ENCODE results near the gene YES1.

Gene YES1

DNA sequence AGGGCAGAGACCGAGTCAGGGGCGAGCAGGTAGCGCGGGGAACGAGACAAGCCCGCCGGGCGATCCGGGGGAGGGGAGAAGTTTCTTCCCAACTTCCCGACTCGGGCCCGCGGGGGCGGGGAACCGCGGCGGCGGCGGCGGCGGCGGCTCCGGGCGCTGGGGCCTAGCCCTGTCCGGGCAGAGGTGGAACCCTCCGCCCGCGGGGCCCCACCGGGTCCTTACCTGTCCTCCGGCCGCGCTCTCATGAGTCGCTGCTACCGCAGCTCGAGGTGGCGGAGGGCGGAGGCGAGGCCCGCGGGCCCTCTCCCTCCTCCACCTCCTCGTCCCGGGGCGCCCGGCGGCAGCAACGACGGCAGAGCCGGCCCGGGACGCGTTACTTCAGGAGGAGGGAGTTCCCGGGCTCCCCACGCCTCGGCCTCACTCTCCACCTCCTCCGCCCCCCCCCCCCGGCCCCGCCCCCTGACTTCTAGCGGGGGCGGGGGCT is at the start of gene YES1:
Gene YES1 (minus strand): TSS at position 351 of the 484 bp plus-strand sequence. CDS start 55,415 bp downstream, outside the sequence.
- no peak for DNase-seq (ENCODE audit: low read depth, low spot score)

DNA sequence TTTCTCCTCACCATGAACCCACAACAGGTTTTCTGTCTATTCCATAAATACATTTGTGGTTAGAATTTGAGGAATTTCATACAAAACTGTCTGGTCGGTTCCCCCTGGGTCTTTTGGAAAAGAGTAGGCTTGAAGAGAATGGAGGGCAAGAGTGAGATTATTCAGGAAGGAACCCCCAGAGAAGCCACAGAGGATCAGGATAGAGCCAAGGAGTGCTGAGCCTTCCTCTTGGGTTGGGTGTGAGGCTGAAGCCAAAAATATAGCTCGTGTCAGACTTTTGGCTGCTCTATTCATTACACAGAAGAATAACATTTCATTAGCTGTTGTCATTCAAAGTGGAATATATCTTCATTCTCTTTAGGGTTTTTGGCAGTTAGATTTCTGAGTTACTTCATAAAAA is 45.9 kb upstream of the YES1 start:
- DNase-seq (ENCODE audit: low read depth, low spot score): no peak

- no peak for DNase-seq (ENCODE audit: low read depth, low spot score)
These were observed 41.4 kb upstream of the YES1 start for GRCh38 chr18:853471-853870.

GRCh38 chr18:850960-851359 is 38.9 kb upstream of the YES1 start:
- no peak for DNase-seq (ENCODE audit: low read depth, low spot score)

DNA sequence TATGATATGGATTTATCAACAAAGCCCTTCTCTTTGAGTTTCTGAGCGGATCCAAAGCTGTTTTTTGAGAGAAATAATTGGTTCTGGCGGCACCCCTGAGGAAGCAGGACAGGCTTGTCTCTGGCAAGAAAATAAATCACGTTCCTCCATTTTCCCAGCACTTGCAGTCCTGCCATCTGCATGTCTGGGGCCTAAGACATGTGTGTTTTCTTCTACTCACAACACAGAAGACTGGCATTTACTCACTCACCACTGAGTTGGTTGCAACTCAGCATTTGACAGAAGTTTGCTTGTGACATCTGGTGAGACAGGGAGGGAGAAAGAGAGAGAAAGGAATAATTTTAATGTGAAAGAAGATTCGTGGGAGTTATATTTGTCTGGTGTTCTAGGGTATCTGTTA is 37.0 kb upstream of the YES1 start:
- DNase-seq (ENCODE audit: low read depth, low spot score): no peak

GRCh38 chr18:848062-848861 is 36.2 kb upstream of the YES1 start:
- no peak for DNase-seq (ENCODE audit: low read depth, low spot score)

DNA sequence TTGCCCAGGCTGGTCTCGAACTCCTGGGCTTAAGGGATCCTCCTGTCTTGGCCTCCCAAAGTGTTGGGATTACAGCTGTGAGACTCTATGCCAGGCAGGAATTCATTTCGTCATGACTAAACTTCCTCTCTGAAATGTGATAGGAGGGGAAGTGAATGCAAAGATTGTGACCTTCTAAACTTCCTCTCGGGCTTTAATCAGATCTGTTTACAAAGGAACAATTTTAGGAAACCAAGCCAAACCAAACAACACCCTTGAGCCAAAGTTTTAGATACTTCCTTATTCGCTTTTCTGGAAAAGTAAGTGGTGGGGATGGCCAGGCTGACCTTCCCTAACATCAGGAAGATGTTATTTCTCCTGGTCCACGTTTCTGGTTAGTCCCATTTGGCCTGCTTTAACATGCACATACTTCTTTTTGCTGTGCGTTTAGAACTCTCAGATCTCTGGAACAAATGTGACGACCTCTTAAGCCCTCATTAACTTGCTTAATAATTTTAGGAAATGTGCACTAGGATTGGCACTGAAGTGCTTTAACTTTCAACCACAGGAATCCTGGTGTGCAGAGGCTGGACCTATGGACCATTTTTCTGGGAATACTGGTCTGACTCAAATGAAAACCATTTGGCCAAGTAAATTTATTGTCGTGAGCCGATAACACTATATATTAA is 33.2 kb upstream of the YES1 start:
- no peak for DNase-seq (ENCODE audit: low read depth, low spot score)

DNA sequence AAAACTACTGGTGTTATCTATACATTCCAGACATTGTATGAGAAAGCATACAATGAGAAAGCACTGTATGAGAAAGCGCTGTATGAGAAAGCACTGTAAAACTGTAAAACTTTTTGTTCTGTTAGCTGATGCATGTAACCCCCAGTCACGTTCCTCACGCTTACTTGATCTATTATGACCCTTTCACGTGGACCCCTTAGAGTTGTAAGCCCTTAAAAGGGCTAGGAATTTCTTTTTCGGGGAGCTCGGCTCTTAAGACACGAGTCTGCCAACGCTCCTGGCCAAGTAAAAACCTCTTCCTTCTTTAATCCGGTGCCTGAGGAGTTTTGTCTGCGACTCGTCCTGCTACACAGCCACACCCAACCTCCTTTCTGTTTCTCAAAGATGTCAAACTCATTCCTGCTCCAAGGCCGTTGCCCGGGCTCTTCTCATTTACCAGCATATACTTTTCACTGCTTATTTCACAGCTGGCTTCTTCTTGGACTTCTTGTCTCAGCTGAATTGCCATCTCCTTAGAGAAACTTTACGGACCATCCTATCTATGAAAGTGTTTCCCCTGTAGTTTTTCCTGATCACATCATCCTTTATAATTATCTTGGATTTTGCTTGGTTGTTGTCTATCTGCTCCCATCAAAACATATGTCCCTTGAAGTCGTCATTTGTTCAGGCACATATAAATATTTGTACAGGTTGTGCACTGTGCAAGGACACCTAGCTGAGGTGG is 29.8 kb upstream of the YES1 start:
- DNase-seq (ENCODE audit: low read depth, low spot score): no peak

- no peak for DNase-seq (ENCODE audit: low read depth, low spot score)
These were observed 28.5 kb upstream of the YES1 start for GRCh38 chr18:840516-840915.

- DNase-seq (ENCODE audit: low read depth, low spot score): no peak
These were observed 28.0 kb upstream of the YES1 start for GRCh38 chr18:840023-840408.

DNA sequence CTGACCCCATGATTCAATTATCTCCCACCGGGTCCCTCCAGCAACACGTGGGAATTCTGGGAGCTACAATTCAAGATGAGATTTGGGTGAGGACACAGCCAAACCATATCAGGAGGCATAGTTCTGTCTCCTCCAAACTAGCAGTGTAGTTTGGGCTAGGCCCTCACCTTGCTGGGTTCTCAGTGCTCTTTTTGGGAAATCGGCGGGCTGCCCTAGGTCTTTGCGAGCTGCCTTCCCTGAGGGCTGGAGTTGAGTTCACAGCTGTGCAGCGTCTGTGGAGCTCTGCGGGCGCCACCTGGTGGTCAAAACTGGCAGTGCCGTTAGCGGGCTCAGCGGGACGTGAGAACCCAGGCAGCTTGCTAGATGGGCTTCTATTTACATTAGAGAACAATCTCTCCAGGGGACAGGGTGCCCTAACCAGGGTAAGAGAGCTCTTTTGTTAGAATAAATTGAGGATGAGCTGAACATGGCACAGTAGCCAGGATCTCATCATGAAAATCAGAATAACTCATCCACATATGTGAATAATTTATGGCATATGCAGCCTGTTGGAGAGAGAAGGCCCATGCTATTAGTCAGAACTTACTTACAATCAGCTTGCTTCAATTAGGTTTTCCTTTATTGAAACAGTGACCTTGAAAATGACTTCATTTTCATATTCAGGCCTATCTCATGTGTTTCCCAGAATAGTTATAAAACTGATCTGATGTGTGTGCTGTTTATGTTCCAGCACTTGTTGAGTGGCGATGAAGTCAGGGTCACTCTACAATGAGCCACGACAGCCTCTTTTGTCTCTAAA is 27.4 kb upstream of the YES1 start:
- DNase-seq (ENCODE audit: low read depth, low spot score): peak; percentile 61

- no peak for DNase-seq (ENCODE audit: low read depth, low spot score)
These were observed 25.9 kb upstream of the YES1 start for GRCh38 chr18:837922-838321.

DNA sequence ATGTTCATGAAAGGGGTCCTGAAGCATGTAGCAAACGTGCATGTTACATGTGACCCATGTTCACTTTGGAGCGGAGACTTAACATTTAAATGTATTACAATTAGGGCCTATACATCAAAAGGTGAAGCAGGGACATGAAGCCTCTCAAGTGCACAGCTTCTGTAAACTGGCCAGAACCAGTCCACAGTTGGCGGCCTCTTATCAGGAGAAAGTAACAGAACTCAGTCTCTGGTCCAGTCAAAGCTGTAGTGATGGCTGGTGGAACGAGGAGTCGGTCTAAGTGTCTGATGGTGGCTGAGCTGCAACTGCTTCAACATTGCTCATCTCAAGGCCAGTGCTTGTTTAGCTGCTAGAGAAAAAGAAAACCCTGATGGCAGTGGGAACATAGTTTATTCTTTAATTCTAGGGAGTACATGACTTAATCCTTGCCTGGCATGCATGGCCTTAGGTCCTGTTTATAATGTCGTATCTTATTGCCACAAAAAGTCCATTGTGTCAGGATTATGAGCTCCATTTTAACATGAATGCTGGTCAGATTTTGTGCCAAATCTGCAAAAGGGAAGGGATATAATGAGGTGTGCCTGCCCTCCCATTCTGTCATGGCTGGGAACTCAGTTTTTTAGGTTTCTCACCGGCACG is 22.2 kb upstream of the YES1 start:
- no peak for DNase-seq (ENCODE audit: low read depth, low spot score)

DNA sequence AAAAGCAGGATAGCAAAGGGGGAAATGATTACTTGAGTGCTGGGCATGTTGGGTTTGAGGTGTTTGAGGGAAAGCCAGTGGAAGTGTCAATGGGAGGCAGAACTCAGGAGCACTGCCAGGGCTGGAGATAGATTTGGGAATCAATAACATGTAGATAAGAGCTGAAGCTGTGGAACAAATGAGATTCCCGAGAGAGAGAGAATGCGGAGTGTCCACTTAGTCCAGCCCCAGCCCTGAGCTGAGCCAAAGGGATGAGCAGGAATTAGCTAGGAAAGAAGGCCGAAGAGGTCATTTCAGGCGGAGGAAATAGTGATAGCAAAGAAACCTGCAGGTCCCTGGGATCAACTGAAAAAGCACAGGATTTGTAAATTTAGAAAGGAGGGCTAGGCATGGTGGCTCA is 21.2 kb upstream of the YES1 start:
- no peak for DNase-seq (ENCODE audit: low read depth, low spot score)

DNA sequence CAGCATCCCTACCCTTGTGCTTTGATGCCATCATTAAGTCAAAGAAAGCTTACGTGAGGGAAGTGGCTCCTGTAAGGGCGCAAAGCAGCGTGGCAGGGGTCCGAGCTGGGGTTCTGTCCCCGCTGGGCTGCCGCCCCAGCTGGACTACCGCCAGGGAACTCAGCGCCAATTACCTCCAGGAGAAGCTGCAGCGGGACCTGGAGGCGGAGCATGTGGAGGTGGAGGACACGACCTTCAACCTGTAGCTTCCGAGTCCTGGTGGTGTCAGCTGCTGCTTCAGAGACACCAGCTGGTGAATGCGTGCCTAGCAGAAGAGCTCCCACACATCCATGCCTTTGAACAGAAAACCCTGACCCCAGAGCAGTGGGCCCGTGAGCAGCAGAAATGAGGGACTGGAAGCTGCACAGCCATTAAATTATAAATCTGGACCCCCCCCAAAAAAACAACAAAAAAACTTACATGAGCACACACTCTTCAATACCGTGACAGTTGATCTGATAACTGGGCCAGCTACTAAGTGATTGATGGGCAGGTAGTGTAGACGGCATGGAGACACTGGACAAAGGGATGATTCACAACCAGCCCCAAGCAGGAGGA is 20.1 kb upstream of the YES1 start:
- no peak for DNase-seq (ENCODE audit: low read depth, low spot score)

DNA sequence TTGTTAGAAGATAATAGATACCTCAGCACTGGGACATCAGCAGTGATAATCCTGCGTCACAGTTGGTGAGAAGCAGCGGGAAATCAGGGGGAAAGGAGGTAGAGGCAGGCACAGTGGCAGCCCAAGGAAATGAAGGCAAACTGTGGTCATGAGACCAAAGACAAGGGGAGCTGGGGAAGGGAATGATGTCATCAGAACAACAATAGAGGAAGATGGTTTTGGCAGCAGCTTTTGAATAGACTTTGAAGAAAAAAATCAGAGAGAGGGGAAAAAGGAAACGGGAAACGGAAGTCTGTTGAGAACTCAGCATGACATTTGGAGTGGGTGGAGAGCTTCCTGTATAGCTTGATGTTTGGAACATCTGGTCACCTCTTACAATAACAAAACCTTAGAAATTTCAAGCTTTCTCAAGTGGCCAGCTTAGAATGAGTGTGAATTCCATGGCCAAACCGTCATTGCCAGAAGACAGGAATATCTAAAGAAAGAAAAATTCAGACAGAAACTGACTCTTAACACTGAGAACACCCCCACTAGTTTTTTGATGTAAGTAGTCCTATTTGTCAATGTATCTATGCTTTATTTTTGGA is 18.4 kb upstream of the YES1 start:
- no peak for DNase-seq (ENCODE audit: low read depth, low spot score)

DNA sequence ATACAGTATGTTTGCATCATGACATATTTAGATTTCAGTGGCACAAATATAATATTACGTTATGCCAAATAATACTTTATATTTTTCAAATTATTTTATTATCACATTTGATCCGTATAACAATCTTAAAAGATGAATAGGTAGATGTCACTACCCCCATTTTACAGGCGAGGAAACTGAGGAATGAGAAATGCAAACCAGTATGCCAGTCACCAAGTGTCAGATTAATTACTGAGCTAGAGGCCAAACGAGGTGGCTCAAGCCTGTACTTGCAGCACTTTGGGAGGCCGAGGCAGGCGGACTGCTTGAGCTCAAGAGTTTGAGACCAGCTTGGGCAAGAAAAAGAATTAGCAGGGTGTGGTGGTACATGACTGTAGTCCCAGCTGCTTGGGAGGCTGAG is 17.4 kb upstream of the YES1 start:
- no peak for DNase-seq (ENCODE audit: low read depth, low spot score)

GRCh38 chr18:827093-827677 is 15.1 kb upstream of the YES1 start:
- no peak for DNase-seq (ENCODE audit: low read depth, low spot score)

DNA sequence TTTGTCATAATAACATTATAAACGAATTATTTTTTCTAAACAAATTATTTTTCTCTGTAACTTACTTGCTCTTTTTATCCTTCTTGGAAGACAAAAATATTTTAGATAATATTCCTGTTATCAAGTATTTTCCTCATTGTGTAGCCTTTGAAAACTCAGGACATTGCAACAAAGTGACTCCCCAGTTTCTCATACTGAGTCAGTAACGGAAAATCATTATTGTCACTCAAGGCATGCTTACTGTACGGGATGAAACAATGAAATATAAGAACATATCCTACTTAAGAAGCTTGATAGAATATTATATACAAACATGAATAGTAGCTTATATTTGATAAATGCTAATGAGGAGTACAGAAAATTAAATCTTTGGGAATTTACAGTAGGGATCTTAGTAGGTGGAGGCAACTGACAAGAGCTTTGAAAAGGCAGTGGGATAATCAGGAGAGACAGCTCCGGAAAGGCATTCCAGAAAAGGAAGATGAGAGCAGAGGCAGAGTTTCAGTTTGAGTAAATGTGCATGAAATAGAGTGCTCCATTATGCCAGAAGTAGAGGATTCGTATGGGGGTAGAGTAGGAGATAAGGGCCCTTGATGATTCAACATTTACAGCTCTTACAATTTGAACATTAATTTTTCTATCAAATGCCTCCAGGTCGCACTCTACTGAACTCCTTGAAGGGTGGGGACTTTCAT is 14.0 kb upstream of the YES1 start:
- no peak for DNase-seq (ENCODE audit: low read depth, low spot score)
